H9 (cell line): Measurements from ENCODE around the gene OR4K14. TPM values are rescaled to one million over a fixed set of nuclear protein-coding genes. Genes with fewer than 3 reads are reported as not detected.

Experiments
- DNase-seq: peaks from one replicate; pipeline ENCODE4 v3.0.0-alpha.2; 2017
- H2AFZ ChIP-seq: one replicate; pipeline ENCODE4 v1.6.1; 2013; ENCODE audit warnings: mild to moderate bottlenecking, low read length, control low read depth, moderate library complexity
- H2AK5ac ChIP-seq: 2 replicates; pipeline ENCODE4 v1.6.1; 2013; ENCODE audit warnings: low read length, control low read depth, mixed read lengths; ENCODE audit not compliant: insufficient read length
- H2BK120ac ChIP-seq: one replicate; pipeline ENCODE4 v1.6.1; 2013; ENCODE audit warnings: low read depth, mild to moderate bottlenecking, low read length, control low read depth, inconsistent platforms; ENCODE audit not compliant: poor library complexity, severe bottlenecking
- H2BK12ac ChIP-seq: 2 replicates; pipeline ENCODE4 v1.6.1; 2013; ENCODE audit warnings: low read length, control low read depth, mixed read lengths, low read depth; ENCODE audit not compliant: insufficient read length
- H2BK15ac ChIP-seq: 2 replicates; pipeline ENCODE4 v1.6.1; 2013; ENCODE audit warnings: low read depth, low read length, control low read depth
- H2BK20ac ChIP-seq: one replicate; pipeline ENCODE4 v1.6.1; 2013; ENCODE audit warnings: low read depth, mild to moderate bottlenecking, low read length, control low read depth, inconsistent platforms; ENCODE audit not compliant: poor library complexity, severe bottlenecking
- H2BK5ac ChIP-seq: 2 replicates; pipeline ENCODE4 v1.6.1; 2013; ENCODE audit warnings: low read length, control low read depth, mixed read lengths; ENCODE audit not compliant: insufficient read length
- H3K14ac ChIP-seq: 2 replicates; pipeline ENCODE4 v1.6.1; 2013; ENCODE audit warnings: low read length, control low read depth; ENCODE audit not compliant: insufficient read depth
- H3K18ac ChIP-seq: 2 replicates; pipeline ENCODE4 v1.6.1; 2013; ENCODE audit warnings: low read depth, mild to moderate bottlenecking, mixed read lengths, low read length, control low read depth; ENCODE audit not compliant: insufficient read length
- H3K23ac ChIP-seq: 2 replicates; pipeline ENCODE4 v1.6.1; 2013; ENCODE audit warnings: low read length, control low read depth, mixed read lengths, low read depth; ENCODE audit not compliant: insufficient read length
- H3K23me2 ChIP-seq: 2 replicates; pipeline ENCODE4 v1.6.1; 2013; ENCODE audit warnings: low read depth, mild to moderate bottlenecking, mixed read lengths, low read length, control low read depth; ENCODE audit not compliant: insufficient read length, poor library complexity, severe bottlenecking
- H3K27ac ChIP-seq: 2 replicates; pipeline ENCODE4 v1.5.1; 2013; ENCODE audit warnings: low read length, control low read depth, mixed read lengths, low read depth; ENCODE audit not compliant: insufficient read length
- H3K27me3 ChIP-seq: 2 replicates; pipeline ENCODE4 v1.6.1; 2013; ENCODE audit warnings: low read length, control low read depth, inconsistent platforms; ENCODE audit not compliant: insufficient read depth
- H3K4ac ChIP-seq: 2 replicates; pipeline ENCODE4 v1.6.1; 2013; ENCODE audit warnings: low read depth, mild to moderate bottlenecking, control low read depth, inconsistent platforms, low read length, moderate library complexity
- H3K4me1 ChIP-seq: 2 replicates; pipeline ENCODE4 v1.6.1; 2013; ENCODE audit warnings: low read length, control low read depth, inconsistent platforms; ENCODE audit not compliant: insufficient read depth
- H3K4me2 ChIP-seq: 2 replicates; pipeline ENCODE4 v1.6.1; 2013; ENCODE audit warnings: low read length, control low read depth, mixed read lengths; ENCODE audit not compliant: insufficient read length, insufficient read depth
- H3K56ac ChIP-seq: 2 replicates; pipeline ENCODE4 v1.6.1; 2013; ENCODE audit warnings: low read depth, mild to moderate bottlenecking, mixed read lengths, low read length, control low read depth; ENCODE audit not compliant: insufficient read length
- H3K79me1 ChIP-seq: 2 replicates; pipeline ENCODE4 v1.6.1; 2013; ENCODE audit warnings: low read depth, mild to moderate bottlenecking, moderate library complexity, low read length, control low read depth, inconsistent platforms; ENCODE audit not compliant: insufficient read depth, poor library complexity, severe bottlenecking
- H3K79me2 ChIP-seq: 2 replicates; pipeline ENCODE4 v1.6.1; 2013; ENCODE audit warnings: low read length, control low read depth, inconsistent platforms; ENCODE audit not compliant: insufficient read depth
- H3K9ac ChIP-seq: 2 replicates; pipeline ENCODE4 v1.6.1; 2013; ENCODE audit warnings: low read length, control low read depth, mixed read lengths; ENCODE audit not compliant: insufficient read length; ENCODE audit errors: extremely low read depth
- H3K9me3 ChIP-seq: one replicate; pipeline ENCODE4 v1.6.1; 2013; ENCODE audit warnings: low read depth, low read length, inconsistent platforms; ENCODE audit not compliant: control insufficient read depth
- H3T11ph ChIP-seq: one replicate; pipeline ENCODE4 v1.6.1; 2013; ENCODE audit warnings: mild to moderate bottlenecking, low read length, control low read depth, inconsistent platforms
- H4K20me1 ChIP-seq: one replicate; pipeline ENCODE4 v1.6.1; 2013; ENCODE audit not compliant: control insufficient read depth, insufficient read length, insufficient read depth
- H4K5ac ChIP-seq: 2 replicates; pipeline ENCODE4 v1.6.1; 2013; ENCODE audit warnings: low read depth, mild to moderate bottlenecking, mixed read lengths, low read length, control low read depth; ENCODE audit not compliant: insufficient read length
- H4K8ac ChIP-seq: replicated peaks from 2 replicates; pipeline ENCODE4 v1.6.1; 2013; ENCODE audit warnings: low read length, control low read depth, mixed read lengths, low read depth; ENCODE audit not compliant: insufficient read length
- H4K91ac ChIP-seq: 2 replicates; pipeline ENCODE4 v1.6.1; 2013; ENCODE audit warnings: low read depth, mild to moderate bottlenecking, moderate library complexity, mixed read lengths, low read length, control low read depth; ENCODE audit not compliant: insufficient read length
- H3K27ac Mint-ChIP-seq, 3 experiments: 2 replicates in 2 of 3; 3 replicates in 1 of 3; pipeline ENCODE4 v1.8.0; 2020 to 2021; ENCODE audit warnings: mixed read lengths in 3 of 3, mild to moderate bottlenecking in 1 of 3, moderate library complexity in 1 of 3
- H3K27me3 Mint-ChIP-seq: 2 replicates; pipeline ENCODE4 v1.8.0; 2021; ENCODE audit warnings: low read depth, mild to moderate bottlenecking, moderate library complexity, mixed read lengths
- H3K36me3 Mint-ChIP-seq, 3 experiments: 2 replicates in 2 of 3; 3 replicates in 1 of 3; pipeline ENCODE4 v1.8.0; 2020 to 2021; ENCODE audit warnings: low read depth in 3 of 3, mixed read lengths in 3 of 3; ENCODE audit not compliant: insufficient read depth in 1 of 3
- H3K4me1 Mint-ChIP-seq, 2 experiments: 2 replicates each; pipeline ENCODE4 v1.8.0; 2020; ENCODE audit warnings: mixed read lengths in 2 of 2
- H3K4me3 Mint-ChIP-seq, 2 experiments: 2 replicates in 1 of 2; 3 replicates in 1 of 2; pipeline ENCODE4 v1.8.0; 2020 to 2021; ENCODE audit warnings: mild to moderate bottlenecking in 2 of 2, mixed read lengths in 2 of 2, moderate library complexity in 1 of 2
- H3K9me3 Mint-ChIP-seq, 2 experiments: 2 replicates in 1 of 2; 3 replicates in 1 of 2; pipeline ENCODE4 v1.8.0; 2020; ENCODE audit warnings: mild to moderate bottlenecking in 2 of 2, mixed read lengths in 2 of 2, moderate library complexity in 1 of 2
- CTCF ChIP-seq: fragments of 200-600 bp; sonication (generic); conservative IDR thresholded peaks from 3 replicates; pipeline ENCODE4 v1.8.0; 2021; ENCODE audit warnings: antibody characterized with exemption, mild to moderate bottlenecking
- WGBS: extraction: QIAGEN DNeasy Blood & Tissue Kit; methylation state at CpG from one replicate; pipeline ENCODE4 v1.1.7; 2013; ENCODE audit warnings: missing lambda C conversion rate, low lambda C conversion rate, mixed read lengths; ENCODE audit not compliant: insufficient read length; ENCODE audit errors: extremely low coverage; 5-methylcytosine and 5-hydroxymethylcytosine counted together
- total RNA-seq: library from RNA; stranded (reverse); gene quantifications from 2 replicates; pipeline ENCODE4 v1.2.1, GENCODE V29; 2021

The OR4K14 gene
- total RNA-seq, 1 experiment from 2014 or later, result not detected

GRCh38 chr14:20031058-20031457 is 12.0 kb upstream of the OR4K14 start:
- Histone ChIP-seq H2AFZ (no peak overlapping the region), H2BK15ac (no peak overlapping the region), H4K91ac (no peak overlapping the region), H3K23me2 (no peaks in the 10 kb centered on the region), H3K79me2 (no peaks in the 10 kb centered on the region), H3K79me1 (no peaks in the 10 kb centered on the region), H3K9ac (no peak overlapping the region), H3K27ac (no peak overlapping the region), H3K23ac (no peak overlapping the region), H2BK120ac (no peak overlapping the region), H4K20me1 (no peaks in the 10 kb centered on the region), H4K8ac (no peak overlapping the region), H3K4me1 (no peaks in the 10 kb centered on the region), H3T11ph (no peak overlapping the region), H2BK5ac (no peak overlapping the region), H3K4ac (no peak overlapping the region), H2BK20ac (no peak overlapping the region), H3K9me3 (peaks cover 73% of the 10 kb centered on the region), H3K18ac (no peak overlapping the region), H2AK5ac (no peak overlapping the region), H3K4me2 (no peak overlapping the region), H3K14ac (no peak overlapping the region), H3K56ac (no peak overlapping the region), H2BK12ac (no peak overlapping the region), H3K27me3 (no peaks in the 10 kb centered on the region), H4K5ac (no peak overlapping the region)
- Mint-ChIP-seq H3K4me3 (no peak overlapping the region), H3K4me1 (no peaks in the 10 kb centered on the region), H3K27ac (no peak overlapping the region), H3K9me3 (peaks cover 85 to 93% of the 10 kb centered on the region in 2 experiments), H3K27me3 (no peaks in the 10 kb centered on the region; the same call in 1 of the 2 replicates), H3K36me3 (peaks cover 2 to 20% (median 3%) of the 10 kb centered on the region in 3 experiments; a peak in 6 of 7 replicates)
- DNase-seq, result no peak
- no peak for TF ChIP-seq CTCF
- WGBS, result no CpG with 5 or more reads among the region's 6 CpGs
